ENCODE data around the gene FUT4.
"Not testable (repeated sequence)": the region's sequence is repeated elsewhere in the genome, so short reads cannot be mapped to it uniquely, and the experiment has no call there.

The FUT4 gene

GRCh38 chr11:94543695-94544645 is at the start of gene FUT4:
Gene FUT4, plus strand, starts transcription at chr11:94543921. Its CDS starts 213 bp downstream, at chr11:94544134.
- DNase-seq (ENCODE audit: low read depth in 2 of 2) = peak; percentile 30 to 58

- DNase-seq (ENCODE audit: low read depth in 2 of 2) = no peak
Measured at GRCh38 chr11:94494126-94494680, 49.5 kb upstream of the FUT4 start.

- DNase-seq (ENCODE audit: low read depth in 2 of 2) = no peak
Measured at GRCh38 chr11:94500181-94500580, 43.5 kb upstream of the FUT4 start.

GRCh38 chr11:94501522-94501921 is 42.2 kb upstream of the FUT4 start:
- DNase-seq (ENCODE audit: low read depth in 2 of 2) = no peak

GRCh38 chr11:94504689-94505293 is 38.9 kb upstream of the FUT4 start:
- DNase-seq (ENCODE audit: low read depth in 2 of 2) = no peak

GRCh38 chr11:94506513-94506912 is 37.2 kb upstream of the FUT4 start:
- DNase-seq (ENCODE audit: low read depth in 2 of 2) = not testable (repeated sequence)

GRCh38 chr11:94507485-94507884 is 36.2 kb upstream of the FUT4 start:
- DNase-seq (ENCODE audit: low read depth in 2 of 2) = no peak

GRCh38 chr11:94511932-94512781 is 31.6 kb upstream of the FUT4 start, which contains the start of gene C11orf97:
Gene C11orf97, plus strand, starts transcription at chr11:94512461. Its CDS starts 68 bp downstream, at chr11:94512529.
- DNase-seq (ENCODE audit: low read depth in 2 of 2) = peak; percentile 29 to 53

- no peak for DNase-seq (ENCODE audit: low read depth in 2 of 2)
Measured at GRCh38 chr11:94513091-94513490, 30.6 kb upstream of the FUT4 start.

- no peak for DNase-seq (ENCODE audit: low read depth in 2 of 2)
Measured at GRCh38 chr11:94515398-94515797, 28.3 kb upstream of the FUT4 start.

- DNase-seq (ENCODE audit: low read depth in 2 of 2) = no peak
Measured at GRCh38 chr11:94516725-94517124, 27.0 kb upstream of the FUT4 start.

- no peak for DNase-seq (ENCODE audit: low read depth in 2 of 2)
Measured at GRCh38 chr11:94518300-94518699, 25.4 kb upstream of the FUT4 start.

GRCh38 chr11:94519478-94520084 is 24.1 kb upstream of the FUT4 start:
- DNase-seq (ENCODE audit: low read depth in 2 of 2) = no peak

- DNase-seq (ENCODE audit: low read depth in 2 of 2) = no peak
Measured at GRCh38 chr11:94521684-94522083, 22.0 kb upstream of the FUT4 start.

GRCh38 chr11:94524341-94524740 is 19.4 kb upstream of the FUT4 start:
- no peak for DNase-seq (ENCODE audit: low read depth in 2 of 2)

GRCh38 chr11:94525546-94526324 is 18.0 kb upstream of the FUT4 start:
- no peak for DNase-seq (ENCODE audit: low read depth in 2 of 2)

- no peak for DNase-seq (ENCODE audit: low read depth in 2 of 2)
Measured at GRCh38 chr11:94526645-94527438, 16.9 kb upstream of the FUT4 start.

GRCh38 chr11:94528551-94528950 is 15.2 kb upstream of the FUT4 start:
- DNase-seq (ENCODE audit: low read depth in 2 of 2) = no peak

GRCh38 chr11:94532211-94532610 is 11.5 kb upstream of the FUT4 start:
- DNase-seq (ENCODE audit: low read depth in 2 of 2) = no peak

GRCh38 chr11:94533206-94533605 is 10.5 kb upstream of the FUT4 start:
- no peak for DNase-seq (ENCODE audit: low read depth in 2 of 2)
